GM19467 (cell line): Measurements from ENCODE around the gene CCDC197.

Experiments used
- ATAC-seq: cut with Tn5 transposase; IDR thresholded peaks from one replicate; pipeline ENCODE4 v1.9.1; 2021; ENCODE audit warnings: mild to moderate bottlenecking, moderate library complexity; ENCODE audit not compliant: unreplicated experiment

CCDC197 gene

DNA sequence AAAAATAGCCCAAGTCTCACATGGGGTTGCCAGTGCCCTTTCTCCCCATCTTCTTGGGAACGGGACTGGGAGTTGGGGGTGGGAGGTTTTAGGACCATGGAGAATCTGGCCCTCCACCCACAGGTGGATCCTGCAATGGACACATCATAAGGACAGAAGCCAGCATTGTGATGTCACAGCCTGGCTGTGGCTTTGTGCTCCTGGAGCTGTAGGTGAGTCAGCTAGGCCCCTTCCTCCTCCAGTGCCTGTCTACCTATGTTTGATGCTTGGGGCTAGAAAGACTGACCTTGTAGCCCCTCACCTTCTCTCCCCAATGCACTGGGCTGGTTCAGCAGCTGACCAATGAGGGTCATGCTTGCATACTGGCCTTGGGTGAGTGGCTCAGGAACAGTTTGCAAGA lies at the start of gene CCDC197:
Gene CCDC197 (plus strand): TSS at position 220 of the 400 bp plus-strand sequence. CDS start 831 bp downstream, outside the sequence.
- ATAC-seq = no peak

- no peak for ATAC-seq
Measured at GRCh38 chr14:93949511-93950075, 47.5 kb upstream of the CCDC197 start.

DNA sequence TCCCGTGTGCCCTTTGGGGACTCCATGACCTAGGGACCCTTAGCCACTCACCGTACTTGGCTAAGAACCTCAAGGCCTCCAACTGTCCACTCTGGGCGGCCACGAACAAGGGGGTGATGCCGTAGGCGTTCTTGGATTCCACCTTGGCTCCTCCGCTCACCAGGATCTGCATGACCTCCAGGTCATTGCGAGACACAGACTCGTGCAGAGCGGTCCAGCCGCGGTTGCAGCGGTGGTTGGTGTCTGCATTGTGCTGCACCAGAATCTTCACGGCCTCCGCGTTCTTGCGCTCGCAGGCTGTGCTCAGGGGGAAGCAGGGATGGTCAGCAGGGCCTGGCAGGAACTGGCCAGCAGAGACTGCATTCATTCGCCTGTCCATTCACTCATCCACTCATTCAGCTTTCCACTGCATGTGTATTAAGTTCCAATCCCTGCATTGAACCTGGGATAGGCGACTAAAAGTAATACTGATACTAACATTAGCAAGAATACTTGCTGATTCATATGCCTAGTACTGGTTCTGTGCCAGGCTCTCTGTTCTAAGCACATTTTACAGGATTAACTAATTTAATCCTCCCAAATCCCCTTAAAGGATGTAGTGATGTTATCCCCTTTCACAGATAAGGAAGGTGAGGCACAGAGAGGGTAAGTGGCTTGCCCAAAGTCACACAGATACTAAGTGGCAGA lies 46.0 kb upstream of the CCDC197 start:
- ATAC-seq = no peak

- no peak for ATAC-seq
Measured at GRCh38 chr14:93951635-93952540, 45.2 kb upstream of the CCDC197 start.

- ATAC-seq = no peak
Measured at GRCh38 chr14:93952829-93953228, 44.3 kb upstream of the CCDC197 start.

DNA sequence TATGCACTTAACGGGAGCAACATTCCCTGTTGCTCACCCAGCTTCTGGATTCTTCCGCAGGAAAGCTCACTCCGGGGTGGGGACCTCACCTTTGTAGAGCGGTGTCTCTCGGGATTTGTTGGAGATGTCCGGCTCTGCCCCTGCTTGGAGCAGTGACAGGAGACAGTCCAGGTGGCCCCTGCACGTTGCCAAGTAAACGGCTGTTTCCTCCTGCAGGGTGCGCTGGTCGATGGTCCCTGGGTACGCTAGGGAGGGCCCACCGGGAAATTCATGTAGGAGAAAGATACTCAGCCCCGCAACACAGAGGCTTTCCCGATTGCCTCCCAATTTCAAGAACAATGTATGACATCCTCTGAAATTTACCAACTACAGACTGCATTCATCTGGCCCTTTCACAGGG lies 43.8 kb upstream of the CCDC197 start:
- no peak for ATAC-seq

DNA sequence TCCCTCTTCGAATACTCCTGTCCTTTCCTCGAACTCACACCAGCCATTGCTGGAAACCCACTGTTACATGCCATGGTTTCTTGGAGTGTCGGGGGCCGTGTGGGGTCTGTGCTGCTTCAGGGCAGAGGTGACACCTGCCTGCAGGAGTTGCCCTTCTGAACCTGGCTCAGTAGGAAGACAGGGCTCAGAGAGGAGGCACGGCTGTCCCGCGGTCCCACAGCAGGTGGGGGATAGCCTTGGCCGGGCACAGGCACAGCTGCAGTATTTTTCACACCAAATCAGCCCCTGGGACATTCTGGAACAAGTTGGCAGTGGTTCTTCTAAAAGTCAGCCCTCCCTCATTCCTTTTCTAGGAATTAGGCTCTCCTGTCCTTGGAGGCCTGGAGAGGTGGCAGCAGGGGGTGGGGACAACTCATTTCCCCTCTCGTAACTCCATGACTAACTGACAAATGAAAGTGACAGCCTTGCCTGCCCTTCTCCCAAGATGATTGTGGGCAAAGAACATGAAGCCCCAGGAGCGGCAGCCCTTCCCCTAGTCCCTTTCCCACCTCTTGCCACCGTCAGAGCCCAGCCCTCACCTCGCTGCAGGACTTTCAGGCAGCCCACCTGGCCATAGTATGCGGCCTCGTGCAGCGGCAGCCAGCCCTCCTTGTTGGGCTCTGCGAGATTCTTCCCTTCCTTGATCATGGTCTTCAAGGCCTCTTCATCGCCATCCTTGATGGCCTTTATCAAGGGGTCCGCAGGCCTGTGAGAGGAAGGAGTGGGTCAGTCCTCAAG lies 43.2 kb upstream of the CCDC197 start:
- ATAC-seq = no peak

GRCh38 chr14:93954516-93954830 lies 42.6 kb upstream of the CCDC197 start:
- ATAC-seq = no peak

DNA sequence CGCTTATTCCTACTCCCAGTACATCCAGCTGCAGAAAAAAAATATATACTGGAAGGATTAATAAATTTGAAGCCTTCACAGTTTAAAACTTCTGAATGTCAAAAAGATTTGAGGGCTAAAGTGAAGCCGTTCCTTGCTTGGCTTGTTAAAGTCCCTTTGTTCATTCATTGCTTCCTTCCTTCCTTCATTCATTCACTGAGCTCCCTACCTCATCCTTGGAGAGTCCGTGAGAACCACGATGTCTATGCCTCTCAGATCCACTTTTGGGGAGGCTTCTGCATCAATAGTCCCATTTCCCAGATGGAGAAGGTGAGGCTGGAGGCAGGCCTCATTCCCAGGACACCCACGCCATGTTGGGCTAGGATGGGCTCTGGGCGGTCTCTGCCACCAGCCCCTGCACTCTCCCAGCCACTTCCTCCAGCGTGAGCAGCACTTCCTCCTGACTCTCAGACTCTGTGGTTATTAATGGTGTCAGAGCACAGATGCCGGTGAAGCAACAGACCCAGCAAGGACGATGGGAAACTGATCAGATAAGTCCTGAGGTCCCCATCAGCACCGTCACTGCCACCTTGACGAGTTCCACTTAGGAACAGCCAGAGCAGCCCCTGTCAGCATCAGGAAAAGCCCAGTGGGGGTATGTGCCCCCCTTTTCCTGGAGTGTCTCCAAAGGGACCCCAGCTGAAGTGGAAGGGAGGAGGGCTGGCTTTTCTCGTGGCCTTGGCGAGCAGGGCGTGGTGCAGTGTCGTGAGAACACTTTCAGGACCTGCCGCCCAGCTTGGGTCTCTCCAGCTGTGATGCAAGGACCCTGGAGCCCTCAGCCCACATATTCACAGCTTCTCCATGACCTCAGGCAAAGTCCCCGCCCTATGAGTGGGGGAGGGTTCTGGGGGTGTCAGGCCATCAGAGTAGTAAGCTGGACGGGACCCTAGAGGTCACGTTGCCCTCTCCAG lies 41.9 kb upstream of the CCDC197 start:
- peak; percentile 27 for ATAC-seq

DNA sequence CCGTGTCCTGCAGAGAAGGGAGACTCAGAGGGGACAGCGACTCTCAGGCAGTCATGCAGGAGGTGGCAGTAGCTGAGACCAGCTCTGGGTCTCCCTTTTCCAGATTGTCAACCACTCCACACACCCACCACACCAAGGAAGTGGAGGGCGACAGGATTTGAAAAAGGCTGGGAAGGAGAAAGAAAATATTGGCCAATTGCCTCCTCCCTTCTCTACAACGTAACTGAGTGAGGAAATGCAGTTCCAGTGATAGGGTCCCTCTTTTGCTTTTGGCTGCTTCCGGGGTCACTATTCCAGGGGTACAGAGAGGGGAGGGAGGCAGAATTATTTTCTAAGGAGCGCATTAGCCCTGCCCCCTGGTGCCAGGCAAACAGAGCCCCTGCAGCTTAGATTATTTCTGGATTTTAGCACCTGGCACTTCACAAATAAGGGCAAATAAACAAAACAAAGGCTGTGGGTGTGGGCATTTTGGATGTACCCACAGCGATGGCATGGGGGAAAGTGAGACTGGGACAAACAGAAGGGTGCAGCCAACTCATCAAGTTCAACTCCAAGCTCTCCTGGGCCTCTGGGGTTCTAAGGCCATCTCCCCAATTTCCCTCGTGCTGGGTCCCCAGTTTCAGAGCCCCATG lies 41.1 kb upstream of the CCDC197 start:
- ATAC-seq = no peak

DNA sequence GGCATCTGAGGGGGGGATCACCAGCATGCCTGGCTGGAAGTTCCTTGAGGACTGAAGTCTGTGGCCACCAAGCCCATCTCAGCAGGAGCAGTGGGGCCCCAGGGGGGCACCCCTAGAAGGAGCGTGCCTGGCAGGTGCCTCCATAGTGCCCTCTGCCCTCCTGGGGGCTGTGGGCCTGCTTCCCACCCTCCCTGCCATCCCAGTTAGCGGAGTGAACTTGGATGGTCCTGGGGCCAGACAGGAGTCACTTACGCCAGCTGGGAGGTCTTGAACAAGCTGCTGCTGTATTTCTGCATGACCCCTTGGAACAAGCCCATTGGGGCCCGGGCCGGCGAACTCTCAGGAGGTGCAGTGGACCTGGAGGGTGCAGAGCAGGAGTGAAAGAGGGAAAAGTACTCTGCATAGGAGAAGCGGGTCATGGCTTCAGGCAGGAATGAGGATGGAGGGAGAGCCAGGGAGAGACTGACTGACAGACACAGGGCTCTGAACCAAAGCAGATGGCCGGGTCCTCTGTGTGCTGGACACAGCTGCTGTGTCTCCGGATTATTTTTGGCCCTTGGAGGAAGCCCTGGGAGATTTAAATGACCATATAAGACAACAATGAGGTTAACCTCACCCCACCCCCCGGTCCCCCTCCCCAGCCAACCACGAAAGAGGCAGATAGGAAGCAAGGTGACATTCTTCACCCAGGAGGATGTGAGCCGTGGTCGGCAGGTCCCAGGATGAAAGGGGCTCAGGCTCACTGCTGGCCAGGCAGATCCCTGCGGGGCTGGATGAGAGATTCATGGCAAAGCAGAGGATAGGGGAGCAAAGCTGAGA lies 40.4 kb upstream of the CCDC197 start:
- no peak for ATAC-seq

DNA sequence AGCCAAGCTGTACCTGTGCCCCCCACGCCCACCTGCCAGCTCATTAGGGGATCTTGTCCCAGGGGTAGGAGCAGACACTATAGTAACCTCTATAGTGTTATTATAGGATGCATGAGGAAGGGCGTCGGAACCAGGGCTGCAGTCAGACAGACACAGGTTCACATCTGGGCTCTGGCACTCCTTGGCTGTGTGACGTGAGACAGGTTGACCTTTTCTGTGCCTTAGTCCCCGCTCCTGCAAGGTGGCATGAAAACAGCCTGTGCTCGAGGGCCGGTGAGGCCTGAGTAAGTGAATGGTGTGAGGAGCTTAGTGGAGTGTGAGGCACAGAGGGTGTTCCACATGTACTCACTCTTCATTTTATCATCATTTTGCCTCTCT lies 39.8 kb upstream of the CCDC197 start:
- ATAC-seq = no peak

DNA sequence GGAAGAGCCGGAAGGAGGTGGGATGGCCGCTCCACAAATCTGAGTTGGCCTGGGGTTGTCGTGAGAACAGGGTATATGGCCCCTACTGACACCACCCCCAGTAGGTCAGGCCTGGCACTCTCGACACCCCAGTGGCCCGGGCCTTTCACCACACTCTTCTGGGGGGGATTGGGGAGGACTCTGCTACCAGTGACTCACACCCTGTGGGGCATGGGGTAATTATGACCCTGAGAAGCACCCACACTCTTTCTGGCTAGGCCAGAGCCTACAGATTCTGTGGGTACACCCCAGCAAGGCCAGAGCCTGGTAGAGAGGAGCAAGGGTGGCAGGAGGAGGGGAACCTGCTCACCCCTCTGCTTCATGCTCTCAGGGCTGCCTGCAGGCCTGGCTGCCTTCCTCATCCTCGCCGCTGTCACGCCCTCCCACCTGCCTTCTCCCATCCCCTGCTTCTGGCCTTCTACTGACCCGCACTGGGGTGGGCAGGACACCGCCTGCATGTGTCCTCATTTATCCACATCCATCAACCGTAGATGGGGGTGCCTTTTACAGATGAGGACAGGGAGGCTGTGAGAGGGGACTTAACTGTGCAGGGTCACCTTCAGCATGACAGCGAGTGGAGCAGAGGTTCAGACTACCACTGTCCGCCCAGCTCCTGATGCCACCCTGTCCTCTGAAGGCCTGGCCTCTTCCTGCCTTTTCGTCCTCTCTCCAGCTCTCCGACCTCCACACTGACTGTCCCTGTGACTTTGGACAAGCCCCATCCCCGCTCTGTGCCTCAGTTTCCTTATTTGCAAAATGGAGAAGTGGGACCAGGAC lies 39.1 kb upstream of the CCDC197 start:
- no peak for ATAC-seq

DNA sequence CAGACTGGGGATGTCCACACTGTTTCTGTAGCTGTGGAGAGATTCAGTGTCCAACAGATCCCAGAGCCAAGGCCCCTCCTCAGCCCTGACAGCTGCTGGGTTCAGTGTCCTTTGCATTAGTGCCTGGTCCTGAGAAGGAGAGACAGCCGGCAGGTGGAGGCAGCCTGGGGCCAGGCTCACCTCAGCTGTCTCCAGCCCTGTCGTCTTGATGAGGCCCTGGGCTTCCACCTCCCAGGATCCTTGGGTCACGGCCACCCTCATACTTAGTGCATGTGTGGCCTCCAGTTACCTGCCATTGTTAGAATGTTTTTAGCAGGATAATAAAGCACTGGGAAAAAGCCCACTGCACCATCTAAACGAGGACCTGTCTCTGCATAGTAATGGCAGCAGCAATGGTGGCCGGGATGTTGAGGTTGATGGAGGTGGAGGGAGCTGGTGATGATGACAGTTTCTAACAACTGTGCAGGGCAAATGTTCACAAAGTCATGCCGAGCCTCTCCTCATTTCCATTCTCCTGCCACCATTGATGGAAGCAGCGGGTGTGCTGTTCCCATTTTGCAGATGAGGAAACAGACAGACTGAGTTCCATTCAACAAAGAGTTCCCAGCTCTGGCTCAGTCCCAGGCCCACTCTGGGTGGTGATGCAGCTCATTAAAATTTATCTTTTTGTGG lies 38.4 kb upstream of the CCDC197 start:
- no peak for ATAC-seq

DNA sequence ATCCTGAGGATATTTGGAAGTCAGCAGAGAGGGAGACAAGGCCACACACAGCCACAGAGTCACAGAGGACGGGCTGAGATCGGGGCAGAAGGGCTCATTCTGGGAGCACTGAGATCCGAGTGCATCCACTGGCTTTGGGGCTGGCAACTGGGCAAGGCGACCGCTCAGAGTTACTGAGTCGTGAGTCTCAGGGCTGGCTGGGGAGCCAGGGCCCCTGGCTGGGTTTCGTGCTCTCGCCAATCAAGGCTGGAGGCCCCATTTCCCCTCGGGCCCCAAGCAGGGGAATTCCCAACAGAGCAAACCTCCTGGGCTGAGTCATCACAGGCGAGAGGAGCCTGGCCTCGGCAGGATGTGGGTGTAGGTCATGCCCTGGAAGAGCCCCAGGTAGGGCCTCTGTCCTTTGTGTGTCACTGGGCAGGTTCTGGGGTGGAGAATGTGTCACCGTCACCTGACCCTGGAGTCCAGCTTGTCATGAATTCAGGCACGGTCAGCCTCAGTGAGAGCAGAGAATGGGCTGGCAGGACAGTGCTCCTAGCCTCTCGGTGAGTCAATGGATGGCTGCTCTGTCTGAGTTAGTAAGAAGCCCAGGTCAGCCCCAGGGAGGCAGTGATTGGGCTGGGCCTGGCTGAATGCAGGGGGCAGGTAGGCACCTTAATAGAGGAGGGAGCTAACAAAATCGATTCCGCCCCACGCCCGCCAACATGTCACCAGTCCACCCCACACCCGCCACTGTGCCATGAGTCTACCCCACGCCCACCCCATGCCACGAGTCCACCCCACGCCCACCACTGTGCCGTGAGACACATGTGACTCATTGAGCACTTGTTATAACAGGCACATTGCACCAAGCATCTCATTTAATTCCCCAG lies 37.6 kb upstream of the CCDC197 start:
- ATAC-seq = peak; percentile 58

DNA sequence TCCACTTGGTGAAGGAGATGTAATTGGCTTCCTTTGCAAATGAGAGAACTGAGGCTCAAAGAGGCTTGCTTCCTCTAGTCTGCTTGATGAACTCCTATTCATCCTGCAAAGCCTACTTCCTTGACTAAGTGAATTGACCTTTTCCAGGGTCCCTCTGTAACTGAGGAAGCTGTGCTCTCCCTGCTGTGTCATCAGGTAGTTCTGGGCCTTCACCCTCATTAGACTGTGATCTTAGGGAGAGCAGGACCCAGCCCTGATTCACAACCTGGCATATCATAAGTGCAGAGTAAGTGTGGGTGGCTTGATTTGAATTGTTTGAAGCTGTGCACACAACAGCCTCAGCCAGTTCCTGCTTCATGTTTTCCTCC lies 37.0 kb upstream of the CCDC197 start:
- no peak for ATAC-seq
